Raji (cell line): ENCODE results near the gene PRR5.

Source experiments
- POLR2A ChIP-seq: IDR thresholded peaks from 2 replicates; pipeline ENCODE4 v1.6.1; 2011; ENCODE audit warnings: low read depth, low read length, control low read depth; ENCODE audit not compliant: insufficient read depth

Gene PRR5

GRCh38 chr22:44701824-44702478 is at the start of gene PRR5:
Gene PRR5, plus strand, starts transcription at chr22:44702204. Its CDS starts 271 bp downstream, at chr22:44702475.
- TF ChIP-seq POLR2A, result peak; percentile 42

DNA sequence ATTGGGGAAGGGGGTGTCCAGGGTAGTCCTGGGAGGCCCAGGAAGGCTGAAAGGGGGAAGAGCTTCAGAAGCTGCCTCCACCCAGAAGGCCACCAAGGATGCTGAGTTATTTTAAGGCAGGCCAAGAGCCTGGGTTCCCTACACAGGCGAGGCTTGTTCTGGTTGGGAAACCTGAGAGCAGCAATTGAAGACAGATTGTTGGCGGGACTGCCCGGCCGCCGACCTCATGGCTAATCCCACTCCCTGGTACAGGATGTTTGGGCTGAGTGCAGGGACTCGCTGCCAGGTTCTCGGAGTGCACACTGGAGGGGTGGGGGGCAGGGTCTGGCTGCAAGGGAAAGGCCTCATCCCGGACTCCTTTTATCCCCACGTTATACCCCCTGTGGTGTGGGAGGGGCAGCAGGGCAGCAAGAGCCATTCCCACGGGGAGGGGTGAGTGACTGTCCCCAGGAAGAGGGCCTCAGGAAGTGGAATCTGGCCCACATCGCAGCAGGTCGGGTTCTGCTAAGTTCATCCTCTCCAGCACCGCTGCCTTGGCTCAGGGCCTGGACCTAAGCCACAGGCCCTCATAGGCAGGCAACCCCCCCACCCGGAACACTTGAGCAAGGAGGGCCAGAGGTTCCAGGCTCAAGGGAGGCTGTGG is 43.6 kb upstream of the PRR5 start:
- no peak for TF ChIP-seq POLR2A

DNA sequence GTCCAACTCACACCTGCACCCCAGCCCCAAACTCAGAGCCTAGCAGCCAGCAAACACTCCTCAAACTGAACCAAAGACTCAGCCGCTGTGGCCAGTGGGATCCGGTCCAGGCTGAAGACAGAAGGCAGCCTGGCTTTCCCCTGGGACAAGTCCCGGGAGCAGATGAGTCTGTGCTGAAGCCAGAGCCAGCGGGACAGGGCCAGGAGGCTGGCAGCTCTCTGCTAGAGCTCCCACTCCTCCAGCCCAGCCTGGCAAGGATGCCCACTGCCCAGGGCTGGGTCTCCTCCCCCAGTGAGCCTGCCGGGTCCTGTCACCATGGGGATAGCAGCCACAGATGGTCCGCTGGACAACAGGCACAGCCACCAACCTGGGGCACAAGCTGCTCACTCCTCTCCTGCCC is 42.9 kb upstream of the PRR5 start:
- no peak for TF ChIP-seq POLR2A

DNA sequence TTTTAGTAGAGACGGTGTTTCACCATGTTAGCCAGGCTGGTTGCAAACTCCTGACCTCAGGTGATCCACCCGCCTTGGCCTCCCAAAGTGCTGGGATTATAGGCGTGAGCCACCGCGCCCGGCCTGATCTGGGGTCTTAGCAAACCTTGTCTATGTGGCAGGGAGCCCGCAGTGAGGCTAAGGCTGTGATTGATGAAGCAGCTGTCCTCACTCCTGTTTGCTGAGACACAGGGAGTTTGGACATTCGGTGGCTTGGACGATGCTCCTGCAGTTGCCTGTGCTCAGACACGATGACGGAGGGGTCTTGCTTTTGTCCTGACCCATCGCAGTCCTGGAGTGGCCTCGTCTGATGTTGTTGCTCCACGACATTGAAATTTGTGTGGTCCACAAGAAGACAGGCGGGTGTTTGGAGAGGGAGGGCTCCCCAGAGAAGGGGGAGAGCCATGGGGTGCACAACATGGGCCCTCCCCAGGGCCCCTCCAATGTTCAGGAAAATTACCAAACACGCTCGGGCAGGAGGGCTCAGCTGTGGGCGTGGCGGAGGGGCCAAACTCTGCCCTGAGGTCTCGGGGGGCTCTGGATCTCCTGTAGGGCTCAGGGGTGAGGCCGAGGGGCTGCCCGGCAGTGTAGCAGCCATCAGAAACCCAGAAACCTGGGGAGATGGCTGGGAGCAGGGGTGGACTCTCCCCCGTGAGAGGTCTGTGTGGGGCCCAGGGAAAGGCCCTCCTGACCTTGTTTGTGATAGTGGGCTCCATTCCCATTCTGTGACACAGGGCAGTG is 41.8 kb upstream of the PRR5 start:
- no peak for TF ChIP-seq POLR2A

GRCh38 chr22:44661070-44661469 is 40.9 kb upstream of the PRR5 start:
- TF ChIP-seq POLR2A, result no peak

- TF ChIP-seq POLR2A, result no peak
These were observed 40.1 kb upstream of the PRR5 start for GRCh38 chr22:44661659-44662569.

- no peak for TF ChIP-seq POLR2A
These were observed 38.6 kb upstream of the PRR5 start for GRCh38 chr22:44663256-44663999.

DNA sequence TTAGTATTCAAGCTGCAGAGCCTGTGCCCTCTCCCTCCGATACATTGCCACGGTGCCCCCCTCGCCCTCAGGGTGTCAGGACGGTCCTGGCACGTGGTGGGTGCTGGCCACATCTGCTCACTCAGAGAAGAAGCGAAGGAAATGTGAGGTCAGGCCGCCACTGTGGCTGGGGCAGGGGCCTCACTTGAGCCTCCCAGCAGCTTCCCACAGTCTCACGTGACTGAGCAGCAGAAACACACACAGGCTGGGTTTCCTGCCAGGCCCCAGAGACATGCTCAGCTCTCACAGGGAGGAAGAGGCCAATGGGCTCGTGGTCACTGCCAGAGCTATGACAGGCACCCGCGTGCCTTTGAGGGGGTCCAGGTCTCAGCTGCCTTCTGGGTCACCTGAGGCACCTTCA is 37.9 kb upstream of the PRR5 start:
- no peak for TF ChIP-seq POLR2A

DNA sequence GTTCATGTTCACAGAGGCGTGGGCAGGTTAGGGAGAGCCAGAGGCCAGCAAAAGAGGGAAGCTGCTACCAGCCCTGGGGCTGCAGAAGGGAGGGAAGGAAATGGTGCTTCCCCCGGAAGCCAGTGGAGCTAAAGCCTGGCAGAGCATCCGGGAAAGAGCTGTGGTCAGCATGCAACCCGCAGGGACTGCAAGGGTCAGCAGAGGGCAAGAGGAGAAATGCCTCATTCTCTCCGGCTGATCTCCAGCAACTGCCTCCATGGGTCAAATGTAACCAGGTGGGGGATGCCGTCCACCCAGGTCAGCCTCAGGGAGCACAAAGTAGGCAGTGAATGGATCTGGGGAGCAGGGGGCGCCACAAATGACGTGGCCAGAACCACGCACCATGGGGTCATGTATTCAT is 36.9 kb upstream of the PRR5 start:
- no peak for TF ChIP-seq POLR2A

DNA sequence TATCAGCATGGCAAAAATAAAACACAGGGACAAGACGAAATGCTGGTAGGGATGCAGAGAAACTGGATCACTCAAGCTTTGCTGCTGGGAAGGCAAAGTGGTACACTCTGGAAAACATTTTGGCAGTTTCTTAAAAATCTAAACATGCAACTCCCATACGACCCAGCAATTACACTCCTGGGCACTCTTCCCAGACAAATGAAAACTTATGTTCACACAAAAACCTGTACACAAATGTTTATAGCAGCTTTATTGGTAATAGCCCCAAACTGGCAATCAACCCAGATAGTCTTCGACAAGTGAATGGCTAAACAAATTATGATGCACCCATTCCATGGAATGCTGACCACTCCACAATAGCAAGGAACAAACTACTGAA is 35.8 kb upstream of the PRR5 start:
- TF ChIP-seq POLR2A, result no peak

DNA sequence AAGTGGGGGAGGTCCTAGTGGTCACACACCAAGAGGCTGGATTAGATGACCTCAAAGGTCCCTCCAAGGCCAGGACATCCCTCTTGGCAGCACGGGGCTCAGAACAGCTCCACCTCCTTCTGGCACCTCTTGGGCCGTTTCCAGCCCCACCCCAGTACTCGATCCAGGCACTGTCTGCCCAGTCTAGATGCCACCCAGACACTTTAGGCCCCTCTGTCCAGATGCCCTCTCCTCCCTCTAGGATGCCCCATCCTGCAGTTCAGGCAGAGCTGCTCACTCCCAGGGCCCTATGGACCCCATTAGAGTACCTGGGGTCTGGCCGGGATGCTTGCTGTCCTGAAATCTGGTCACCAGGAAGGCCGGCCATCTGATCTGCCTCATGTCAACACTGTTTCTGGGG is 34.7 kb upstream of the PRR5 start:
- TF ChIP-seq POLR2A, result no peak

- TF ChIP-seq POLR2A, result no peak
These were observed 34.2 kb upstream of the PRR5 start for GRCh38 chr22:44667829-44668189.

DNA sequence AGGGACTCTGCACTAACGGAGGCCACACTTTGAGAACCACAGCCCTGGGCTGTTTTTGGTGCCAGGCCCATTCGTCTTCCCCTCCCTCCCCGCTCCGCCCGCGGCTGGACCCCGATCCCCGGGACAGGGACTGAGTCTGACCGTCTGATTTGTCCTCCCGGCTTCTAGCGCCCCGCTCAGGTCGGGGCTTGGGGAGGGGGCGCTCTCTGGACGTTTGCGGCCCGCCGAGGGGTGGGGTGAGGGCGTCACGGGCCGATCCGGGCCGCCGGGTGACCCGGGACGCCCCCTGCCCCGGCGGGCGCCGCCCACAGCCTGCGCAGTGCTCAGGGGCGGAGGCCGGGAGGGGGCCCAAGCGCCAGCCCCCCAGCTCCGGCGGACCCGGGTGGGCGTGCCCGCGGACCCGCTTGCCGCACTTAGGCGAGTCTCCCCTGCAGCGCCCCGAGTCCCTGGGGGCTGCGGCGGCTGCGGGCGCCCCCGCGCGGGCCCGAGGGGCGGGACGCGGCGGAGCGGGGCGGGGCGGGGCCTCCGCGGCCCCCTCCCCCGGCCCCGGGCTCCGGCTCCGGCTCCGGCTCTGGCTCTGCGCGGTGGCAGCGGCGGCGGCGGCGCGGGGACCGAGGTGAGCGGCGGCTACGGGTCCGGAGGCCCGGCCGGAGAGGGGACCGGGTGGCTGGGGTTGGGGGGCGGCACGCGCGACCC is 33.7 kb upstream of the PRR5 start:
- TF ChIP-seq POLR2A, result no peak
